ENCODE results near the gene OR2C3. TPM values are rescaled to one million over a fixed set of nuclear protein-coding genes. Genes with fewer than 3 reads are reported as not detected.

Gene OR2C3
- total RNA-seq (2022; extraction: Qiagen RNA extraction; ENCODE audit: low read depth) = not detected in 5 replicates

DNA sequence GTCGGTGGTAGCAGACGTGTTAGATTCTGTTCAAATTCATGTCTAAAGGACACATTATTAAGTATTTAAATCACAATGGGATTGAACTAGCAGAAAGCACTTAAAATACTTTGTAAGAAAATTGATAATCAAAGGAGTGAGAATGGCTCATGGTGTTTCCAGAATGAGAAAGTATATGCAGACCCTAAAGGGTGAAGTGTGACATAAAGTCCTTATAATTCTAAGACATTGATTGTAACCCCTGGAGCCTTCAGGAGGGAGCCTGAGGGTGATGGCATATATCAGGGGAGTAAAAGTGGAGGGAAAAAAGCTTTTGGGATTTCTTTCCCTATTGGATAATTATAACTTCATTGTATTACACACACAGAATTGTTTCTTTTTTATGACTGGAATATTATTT lies at the start of gene OR2C3:
TSS of gene OR2C3 (minus strand) at position 101 of the 400 bp plus-strand sequence. CDS start 3,929 bp downstream, outside the sequence.

DNA sequence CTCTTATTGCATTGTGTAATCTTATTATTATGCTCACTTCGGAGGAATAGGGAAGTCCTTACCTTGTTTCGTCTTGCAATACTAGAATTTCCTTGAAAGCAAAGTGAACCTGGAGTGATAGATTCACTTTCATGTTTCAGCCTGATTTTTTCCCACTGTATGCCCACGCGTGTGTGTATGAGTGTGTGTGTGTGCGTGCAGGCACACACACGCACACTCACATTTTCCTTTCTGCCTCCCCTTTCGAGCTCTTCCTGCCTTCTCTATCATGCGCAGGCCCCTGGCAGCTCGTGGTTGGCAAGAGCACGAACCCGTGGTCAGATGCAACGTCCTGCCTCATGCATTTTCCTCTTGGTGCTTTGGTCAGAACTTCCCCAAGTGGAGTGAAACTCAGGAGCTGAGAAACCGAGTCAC lies 12.5 kb upstream of the OR2C3 start, which contains the start of gene GCSAML:
TSS of gene GCSAML (plus strand) at position 366 of the 414 bp plus-strand sequence. CDS start 58 bp downstream, outside the sequence.

Other genes with a start within 250 kb of the OR2C3 start
- gene ZNF496, start 204.6 kb downstream of the OR2C3 start, total RNA-seq (2022; extraction: Qiagen RNA extraction; ENCODE audit: low read depth) = 12.6 to 21.5 TPM (median 17.4 TPM) in 5 replicates
- gene NLRP3, start 120.3 kb downstream of the OR2C3 start, total RNA-seq (2022; extraction: Qiagen RNA extraction; ENCODE audit: low read depth) = not detected in 5 replicates
- gene OR2B11, start 78.3 kb downstream of the OR2C3 start, total RNA-seq (2022; extraction: Qiagen RNA extraction; ENCODE audit: low read depth) = not detected in 5 replicates
- not detected in 5 replicates for gene GCSAML, start 12.7 kb upstream of the OR2C3 start, total RNA-seq (2022; extraction: Qiagen RNA extraction; ENCODE audit: low read depth)
- not detected in 5 replicates for gene OR2G2, start 51.9 kb upstream of the OR2C3 start, total RNA-seq (2022; extraction: Qiagen RNA extraction; ENCODE audit: low read depth)
- not detected in 5 replicates for gene OR2G3, start 69.1 kb upstream of the OR2C3 start, total RNA-seq (2022; extraction: Qiagen RNA extraction; ENCODE audit: low read depth)
- not detected in 5 replicates for gene OR13G1, start 143.3 kb upstream of the OR2C3 start, total RNA-seq (2022; extraction: Qiagen RNA extraction; ENCODE audit: low read depth)
- gene OR6F1, start 180.2 kb upstream of the OR2C3 start, total RNA-seq (2022; extraction: Qiagen RNA extraction; ENCODE audit: low read depth) = not detected in 5 replicates
- gene OR14K1, start 202.2 kb upstream of the OR2C3 start, total RNA-seq (2022; extraction: Qiagen RNA extraction; ENCODE audit: low read depth) = not detected in 5 replicates
- not detected in 5 replicates for gene OR14A2, start 211.7 kb upstream of the OR2C3 start, total RNA-seq (2022; extraction: Qiagen RNA extraction; ENCODE audit: low read depth)
- gene OR1C1, start 224.1 kb upstream of the OR2C3 start, total RNA-seq (2022; extraction: Qiagen RNA extraction; ENCODE audit: low read depth) = not detected in 5 replicates

Data from A549 treated with ZK216348 at 1 μM for 4 hours (cell line).